ENCODE results near the gene DAB1. TPM values are rescaled to one million over a fixed set of nuclear protein-coding genes. Genes with fewer than 3 reads are reported as not detected.

DAB1 gene
- total RNA-seq, 1 donor = not detected

DNA sequence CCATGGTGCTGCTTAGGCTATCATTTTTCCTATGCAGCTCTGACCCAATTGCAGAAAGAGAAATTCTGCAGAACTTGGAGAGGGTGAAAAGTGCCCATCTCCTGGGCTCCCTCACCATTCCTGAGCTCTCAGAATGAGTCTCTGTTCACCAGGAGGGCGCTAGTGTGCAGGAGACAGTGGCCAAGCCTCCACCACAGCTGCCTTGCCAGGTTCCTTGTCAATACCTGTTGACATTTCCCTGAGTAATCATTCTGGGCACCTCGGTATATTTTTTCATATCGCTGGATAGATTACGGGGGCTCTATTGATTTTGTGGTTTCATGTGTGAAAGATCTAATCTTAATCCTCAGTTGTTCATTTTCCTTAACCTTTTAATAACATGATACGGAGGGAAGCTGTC, 445.0 kb downstream of the DAB1 start:
- TF ChIP-seq, protein P1, sequence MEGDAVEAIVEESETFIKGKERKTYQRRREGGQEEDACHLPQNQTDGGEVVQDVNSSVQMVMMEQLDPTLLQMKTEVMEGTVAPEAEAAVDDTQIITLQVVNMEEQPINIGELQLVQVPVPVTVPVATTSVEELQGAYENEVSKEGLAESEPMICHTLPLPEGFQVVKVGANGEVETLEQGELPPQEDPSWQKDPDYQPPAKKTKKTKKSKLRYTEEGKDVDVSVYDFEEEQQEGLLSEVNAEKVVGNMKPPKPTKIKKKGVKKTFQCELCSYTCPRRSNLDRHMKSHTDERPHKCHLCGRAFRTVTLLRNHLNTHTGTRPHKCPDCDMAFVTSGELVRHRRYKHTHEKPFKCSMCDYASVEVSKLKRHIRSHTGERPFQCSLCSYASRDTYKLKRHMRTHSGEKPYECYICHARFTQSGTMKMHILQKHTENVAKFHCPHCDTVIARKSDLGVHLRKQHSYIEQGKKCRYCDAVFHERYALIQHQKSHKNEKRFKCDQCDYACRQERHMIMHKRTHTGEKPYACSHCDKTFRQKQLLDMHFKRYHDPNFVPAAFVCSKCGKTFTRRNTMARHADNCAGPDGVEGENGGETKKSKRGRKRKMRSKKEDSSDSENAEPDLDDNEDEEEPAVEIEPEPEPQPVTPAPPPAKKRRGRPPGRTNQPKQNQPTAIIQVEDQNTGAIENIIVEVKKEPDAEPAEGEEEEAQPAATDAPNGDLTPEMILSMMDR (IDR thresholded peaks at IDR 0.05; ENCODE audit: extremely low read depth, low read depth, low read length) = no peak
- Histone ChIP-seq H3K36me3 (ENCODE audit: insufficient read depth, low read length) (no peaks in the 10 kb centered on the region), H4K20me1 (ENCODE audit: insufficient read depth, low read length) (no peaks in the 10 kb centered on the region)

DNA sequence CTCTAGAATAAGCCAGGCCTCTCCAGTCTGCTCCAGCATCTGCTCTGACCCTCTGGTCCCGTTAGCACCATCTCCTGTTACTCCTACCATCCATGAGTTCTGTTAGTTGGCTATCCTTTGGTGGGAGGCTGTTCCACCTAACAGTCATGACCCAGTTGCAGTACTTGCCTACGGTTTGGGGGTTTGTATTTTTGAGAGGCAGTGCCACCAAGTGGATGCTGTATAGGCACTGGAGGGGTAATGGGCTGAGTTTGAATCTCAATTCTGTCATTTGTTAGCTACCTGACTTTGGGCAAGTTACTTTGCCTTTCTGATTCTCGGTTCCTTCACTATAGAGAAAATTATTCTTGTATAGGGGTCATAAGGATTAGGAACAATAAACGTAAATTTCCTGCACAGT, 445.9 kb downstream of the DAB1 start:
- DNase-seq (ENCODE audit: insufficient read length, low spot score, missing footprints) = no peak
- TF ChIP-seq, protein P1 (IDR thresholded peaks at IDR 0.05; ENCODE audit: extremely low read depth, low read depth, low read length) = no peak
- H2AFZ ChIP-seq (ENCODE audit: low read length) = no peak overlapping the region

More for the DNA sequence above, 445.0 kb downstream of the DAB1 start:
- Histone ChIP-seq H3K4me1 (ENCODE audit: insufficient read depth, low read length) (no peaks in the 10 kb centered on the region), H2AFZ (ENCODE audit: low read length) (no peak overlapping the region), H3K4me3 (ENCODE audit: insufficient read depth, low read length) (no peak overlapping the region), H3K27ac (ENCODE audit: low read depth, low read length) (no peak overlapping the region), H3K4me2 (ENCODE audit: insufficient read depth, low read length) (no peak overlapping the region), H3K27me3 (ENCODE audit: insufficient read depth, low read length) (no peaks in the 10 kb centered on the region), H3K79me2 (ENCODE audit: insufficient read depth, low read length) (no peaks in the 10 kb centered on the region), H3K9me3 (ENCODE audit: low read depth, low read length) (no peaks in the 10 kb centered on the region)
- DNase-seq (ENCODE audit: insufficient read length, low spot score, missing footprints) = no peak

DNA sequence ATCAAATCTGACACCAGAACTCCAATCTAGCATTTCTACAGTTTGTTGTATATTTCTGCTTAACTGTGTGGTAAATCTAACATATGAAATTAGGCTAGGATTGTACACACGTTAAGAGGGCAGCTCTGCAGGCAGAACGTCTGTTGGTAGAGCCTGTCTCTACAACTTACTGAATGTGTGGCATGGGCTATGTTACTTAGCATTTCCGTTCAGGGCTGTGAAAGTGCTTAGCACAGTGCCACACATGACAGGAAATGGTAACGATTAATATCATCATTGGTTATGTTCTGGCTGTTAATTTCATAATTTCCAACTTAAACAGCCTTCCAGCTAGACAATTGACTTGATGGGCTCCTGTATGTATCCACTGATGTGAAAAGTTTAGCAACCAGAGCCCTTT, 448.4 kb downstream of the DAB1 start:
- Histone ChIP-seq H2AFZ (ENCODE audit: low read length) (no peak overlapping the region), H3K79me2 (ENCODE audit: insufficient read depth, low read length) (no peaks in the 10 kb centered on the region), H3K4me3 (ENCODE audit: insufficient read depth, low read length) (no peak overlapping the region), H3K27me3 (ENCODE audit: insufficient read depth, low read length) (no peaks in the 10 kb centered on the region), H3K36me3 (ENCODE audit: insufficient read depth, low read length) (no peaks in the 10 kb centered on the region), H3K9me3 (ENCODE audit: low read depth, low read length) (no peaks in the 10 kb centered on the region), H3K4me1 (ENCODE audit: insufficient read depth, low read length) (no peaks in the 10 kb centered on the region), H3K4me2 (ENCODE audit: insufficient read depth, low read length) (no peak overlapping the region), H4K20me1 (ENCODE audit: insufficient read depth, low read length) (no peaks in the 10 kb centered on the region), H3K27ac (ENCODE audit: low read depth, low read length) (no peak overlapping the region)
- DNase-seq (ENCODE audit: insufficient read length, low spot score, missing footprints) = no peak
- TF ChIP-seq, protein P1 (IDR thresholded peaks at IDR 0.05; ENCODE audit: extremely low read depth, low read depth, low read length) = no peak

More for the DNA sequence above, 445.9 kb downstream of the DAB1 start:
- no peaks in the 10 kb centered on the region for H3K27me3 ChIP-seq (ENCODE audit: insufficient read depth, low read length)
- no peaks in the 10 kb centered on the region for H3K9me3 ChIP-seq (ENCODE audit: low read depth, low read length)
- H3K27ac ChIP-seq (ENCODE audit: low read depth, low read length) = no peak overlapping the region
- no peaks in the 10 kb centered on the region for H3K79me2 ChIP-seq (ENCODE audit: insufficient read depth, low read length)
- H3K4me3 ChIP-seq (ENCODE audit: insufficient read depth, low read length) = no peak overlapping the region
- H3K4me2 ChIP-seq (ENCODE audit: insufficient read depth, low read length) = no peak overlapping the region
- H3K36me3 ChIP-seq (ENCODE audit: insufficient read depth, low read length) = no peaks in the 10 kb centered on the region
- no peaks in the 10 kb centered on the region for H3K4me1 ChIP-seq (ENCODE audit: insufficient read depth, low read length)
- no peaks in the 10 kb centered on the region for H4K20me1 ChIP-seq (ENCODE audit: insufficient read depth, low read length)

DNA sequence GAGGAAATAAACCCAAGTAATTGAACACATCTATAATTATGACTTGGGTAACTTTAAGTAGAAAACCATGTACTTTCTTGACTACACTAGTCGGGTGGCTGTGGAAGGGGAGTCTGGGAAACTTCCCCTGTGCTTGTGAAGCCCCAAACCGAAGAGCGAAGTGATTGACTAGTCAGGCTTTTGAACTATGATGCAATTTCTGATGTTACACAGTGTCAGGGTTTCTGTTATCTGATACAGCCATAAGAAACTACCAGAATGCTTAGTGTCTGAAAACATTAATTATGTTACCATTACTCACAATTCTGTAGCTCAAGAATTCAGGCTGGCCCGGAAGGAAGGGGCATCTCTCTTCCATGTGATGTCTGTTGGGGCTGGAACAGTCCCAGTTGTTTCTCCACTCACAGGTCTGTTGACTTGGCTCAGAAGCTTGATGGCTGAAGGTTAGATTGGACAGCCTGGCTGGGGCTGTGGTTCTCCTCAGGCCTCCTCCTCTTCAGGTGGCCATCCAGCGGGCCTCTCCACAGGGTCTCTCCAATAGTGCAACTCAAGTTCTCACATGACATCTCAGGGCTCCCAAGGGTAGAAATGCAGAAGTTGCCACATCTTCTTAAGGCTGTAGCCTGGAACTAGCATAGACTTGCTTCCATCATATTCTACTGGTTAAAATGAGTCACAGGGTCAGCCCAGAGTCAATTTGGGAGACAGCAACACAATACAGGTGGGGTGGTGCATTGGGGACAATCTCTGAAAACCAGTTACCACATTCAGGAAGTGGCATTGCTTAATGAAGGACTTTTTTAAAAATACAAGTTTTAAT, 449.7 kb downstream of the DAB1 start:
- TF ChIP-seq, protein P1 (IDR thresholded peaks at IDR 0.05; ENCODE audit: extremely low read depth, low read depth, low read length) = no peak
- H3K4me3 ChIP-seq (ENCODE audit: insufficient read depth, low read length) = no peak overlapping the region
- H3K4me1 ChIP-seq (ENCODE audit: insufficient read depth, low read length) = no peaks in the 10 kb centered on the region
- H3K27ac ChIP-seq (ENCODE audit: low read depth, low read length) = no peak overlapping the region
- H3K27me3 ChIP-seq (ENCODE audit: insufficient read depth, low read length) = no peaks in the 10 kb centered on the region
- H2AFZ ChIP-seq (ENCODE audit: low read length) = no peak overlapping the region
- H3K4me2 ChIP-seq (ENCODE audit: insufficient read depth, low read length) = no peak overlapping the region
- H3K79me2 ChIP-seq (ENCODE audit: insufficient read depth, low read length) = no peaks in the 10 kb centered on the region
- DNase-seq (ENCODE audit: insufficient read length, low spot score, missing footprints) = no peak
- H3K36me3 ChIP-seq (ENCODE audit: insufficient read depth, low read length) = no peaks in the 10 kb centered on the region
- no peaks in the 10 kb centered on the region for H3K9me3 ChIP-seq (ENCODE audit: low read depth, low read length)
- no peaks in the 10 kb centered on the region for H4K20me1 ChIP-seq (ENCODE audit: insufficient read depth, low read length)

Data from osteoblast (primary cell).